Natural killer cell (primary cell): ENCODE data around the gene CCDC69. TPM values are rescaled to one million over a fixed set of nuclear protein-coding genes. Genes with fewer than 3 reads are reported as not detected.

ENCODE experiments used
- ATAC-seq, 3 donors: fragments of 150-1000 bp in 2 of 3; fragments of 200-7000 bp in 1 of 3; cut with Tn5 transposase; 1 replicate in 1 of 3; 2 replicates in 2 of 3; pipeline ENCODE4 v1.10.0; 2021; ENCODE audit warnings: mild to moderate bottlenecking in 2 of 3, moderate library complexity in 2 of 3
- DNase-seq, 2 donors: peaks; one replicate each; pipeline versions ENCODE4 v3.0.0 to v3.0.0-alpha.2; 2013 to 2021; ENCODE audit warnings: mixed read lengths in 1 of 2
- H3K27ac ChIP-seq: one replicate; pipeline ENCODE4 v1.5.1; 2013; ENCODE audit warnings: mild to moderate bottlenecking, low read length
- H3K27me3 ChIP-seq: one replicate; pipeline ENCODE4 v1.6.1; 2013; ENCODE audit warnings: low read length; ENCODE audit not compliant: control insufficient read depth, insufficient read depth
- H3K36me3 ChIP-seq: one replicate; pipeline ENCODE4 v1.6.1; 2013; ENCODE audit warnings: low read length; ENCODE audit not compliant: control insufficient read depth, insufficient read depth
- H3K4me1 ChIP-seq: one replicate; pipeline ENCODE4 v1.6.1; 2013; ENCODE audit warnings: low read length; ENCODE audit not compliant: control insufficient read depth, insufficient read depth
- H3K4me3 ChIP-seq: one replicate; pipeline ENCODE4 v1.5.1; 2013; ENCODE audit warnings: low read length
- H3K9me3 ChIP-seq: one replicate; pipeline ENCODE4 v1.6.1; 2013; ENCODE audit warnings: low read length; ENCODE audit not compliant: control insufficient read depth, insufficient read depth
- H3K27ac Mint-ChIP-seq, 2 donors: one replicate each; pipeline ENCODE4 v1.8.0; 2022; ENCODE audit warnings: mild to moderate bottlenecking in 2 of 2, mixed read lengths in 2 of 2, moderate library complexity in 1 of 2
- H3K27me3 Mint-ChIP-seq, 2 donors: one replicate each; pipeline ENCODE4 v1.8.0; 2022; ENCODE audit warnings: low read depth in 2 of 2, mixed read lengths in 2 of 2
- H3K36me3 Mint-ChIP-seq: one replicate; pipeline ENCODE4 v1.8.0; 2022; ENCODE audit warnings: mixed read lengths
- H3K4me1 Mint-ChIP-seq, 2 donors: one replicate each; pipeline ENCODE4 v1.8.0; 2022; ENCODE audit warnings: mixed read lengths in 2 of 2
- H3K4me3 Mint-ChIP-seq: one replicate; pipeline ENCODE4 v1.8.0; 2022; ENCODE audit warnings: mild to moderate bottlenecking, moderate library complexity, mixed read lengths
- H3K9me3 Mint-ChIP-seq, 2 donors: one replicate each; pipeline ENCODE4 v1.8.0; 2022; ENCODE audit warnings: mixed read lengths in 2 of 2
- WGBS: methylation state at CpG from one replicate; pipeline ENCODE4 v1.1.7; 2013; ENCODE audit warnings: missing lambda C conversion rate; ENCODE audit not compliant: insufficient coverage; 5-methylcytosine and 5-hydroxymethylcytosine counted together
- intact Hi-C: fragments of 100-400 bp; cut with micrococcal nuclease; formaldehyde crosslinking; loops from one replicate; pipeline ENCODE4 v1.14.2; 2022
- total RNA-seq, 4 donors: library from RNA; stranded (reverse); fragments of 120-200 nt in 1 of 4; gene quantifications; one replicate each; pipeline versions ENCODE4 v1.2.3 to v1.2.4, GENCODE V29; 2013 to 2022
- TF ChIP-seq, protein P1 (sequence below): fragments of 200-600 bp; IDR thresholded peaks from one replicate; pipeline ENCODE4 v1.8.0; 2022; ENCODE audit warnings: antibody characterized with exemption

Gene CCDC69
- total RNA-seq, 3 donors from 2014 or later (not counting 1 experiment from before 2014, with no cell fraction given), result 181 to 227 (median 204) TPM

DNA sequence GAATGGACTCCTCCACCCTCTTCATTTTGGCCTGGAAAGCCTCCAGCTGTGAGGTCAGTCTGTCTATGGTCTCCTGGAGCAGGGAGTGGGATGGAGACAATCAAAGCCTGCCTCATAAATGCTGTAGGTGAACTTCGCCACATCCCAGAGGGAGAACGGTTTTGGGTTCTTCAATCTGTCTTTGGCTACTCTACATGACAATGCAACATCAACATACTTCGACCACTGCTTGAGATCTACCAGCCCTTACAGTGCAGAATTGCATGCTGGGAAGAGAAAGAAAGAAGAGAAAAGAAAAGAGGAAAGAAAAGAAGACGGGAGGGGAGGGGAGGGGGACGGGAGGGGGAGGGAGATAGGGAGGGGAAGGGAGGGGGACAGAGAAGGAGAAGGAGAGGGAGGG is 37.8 kb downstream of the CCDC69 start:
- no peak overlapping the region for H3K4me3 ChIP-seq
- H3K27ac ChIP-seq, result no peak overlapping the region
- no peak for DNase-seq
- H3K36me3 Mint-ChIP-seq, result peaks cover 22% of the 10 kb centered on the region
- no peaks in the 10 kb centered on the region for H3K4me1 ChIP-seq
- no peaks in the 10 kb centered on the region for H3K27me3 ChIP-seq
- no peak overlapping the region for H3K4me3 Mint-ChIP-seq
- no peak for ATAC-seq
- H3K9me3 ChIP-seq, result no peaks in the 10 kb centered on the region
- peaks cover 2 to 5% of the 10 kb centered on the region in 2 donors for H3K9me3 Mint-ChIP-seq
- intact Hi-C loops, result no loop called here
- peaks cover 82% of the 10 kb centered on the region for H3K36me3 ChIP-seq
- WGBS, result 88% methylated on average over 5 of the region's 5 CpGs
- H3K27me3 Mint-ChIP-seq, result no peaks in the 10 kb centered on the region
- TF ChIP-seq, protein P1, sequence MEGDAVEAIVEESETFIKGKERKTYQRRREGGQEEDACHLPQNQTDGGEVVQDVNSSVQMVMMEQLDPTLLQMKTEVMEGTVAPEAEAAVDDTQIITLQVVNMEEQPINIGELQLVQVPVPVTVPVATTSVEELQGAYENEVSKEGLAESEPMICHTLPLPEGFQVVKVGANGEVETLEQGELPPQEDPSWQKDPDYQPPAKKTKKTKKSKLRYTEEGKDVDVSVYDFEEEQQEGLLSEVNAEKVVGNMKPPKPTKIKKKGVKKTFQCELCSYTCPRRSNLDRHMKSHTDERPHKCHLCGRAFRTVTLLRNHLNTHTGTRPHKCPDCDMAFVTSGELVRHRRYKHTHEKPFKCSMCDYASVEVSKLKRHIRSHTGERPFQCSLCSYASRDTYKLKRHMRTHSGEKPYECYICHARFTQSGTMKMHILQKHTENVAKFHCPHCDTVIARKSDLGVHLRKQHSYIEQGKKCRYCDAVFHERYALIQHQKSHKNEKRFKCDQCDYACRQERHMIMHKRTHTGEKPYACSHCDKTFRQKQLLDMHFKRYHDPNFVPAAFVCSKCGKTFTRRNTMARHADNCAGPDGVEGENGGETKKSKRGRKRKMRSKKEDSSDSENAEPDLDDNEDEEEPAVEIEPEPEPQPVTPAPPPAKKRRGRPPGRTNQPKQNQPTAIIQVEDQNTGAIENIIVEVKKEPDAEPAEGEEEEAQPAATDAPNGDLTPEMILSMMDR, result no peak
- H3K27ac Mint-ChIP-seq, result peak overlapping the region in 1 of 2 donors; percentile 33
- H3K4me1 Mint-ChIP-seq, result peaks cover 30 to 32% of the 10 kb centered on the region in 2 donors

DNA sequence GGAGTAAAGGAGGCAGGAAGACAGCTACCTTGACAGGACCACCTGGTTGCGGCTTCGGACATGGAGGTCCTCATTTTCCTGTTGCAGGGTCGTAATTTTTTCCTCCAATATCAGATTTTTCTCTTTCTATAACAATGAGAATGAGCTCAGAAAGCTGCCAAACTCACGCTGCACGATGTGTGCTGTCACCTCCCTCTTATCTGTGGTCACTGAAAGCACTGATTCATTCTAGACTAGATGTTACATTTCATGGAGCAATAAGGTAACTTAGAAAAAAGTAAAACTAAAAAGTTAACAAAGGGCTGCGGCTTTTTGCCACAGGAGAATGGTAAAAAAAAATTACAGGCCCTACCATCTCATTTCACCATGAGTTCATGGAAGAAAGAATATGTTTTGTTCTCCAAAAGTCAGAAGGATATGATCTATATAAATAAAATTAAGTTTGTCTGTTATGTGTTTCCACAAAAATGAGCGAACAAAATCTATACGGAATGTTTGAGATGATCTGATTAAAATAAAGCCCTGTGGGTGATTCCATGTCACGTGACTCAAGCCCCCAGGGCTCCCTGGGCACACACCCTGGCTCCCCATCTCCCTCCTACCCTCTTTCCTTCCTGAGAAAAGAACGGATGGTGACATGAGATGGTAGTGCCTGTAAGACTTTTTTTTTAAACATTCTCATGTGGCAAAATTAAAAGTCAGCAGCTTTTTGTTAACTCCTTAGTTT is 39.4 kb downstream of the CCDC69 start:
- WGBS, result 82% methylated on average over 7 of the region's 10 CpGs
- Histone ChIP-seq H3K4me3 (no peak overlapping the region), H3K4me1 (no peaks in the 10 kb centered on the region), H3K27me3 (no peaks in the 10 kb centered on the region), H3K9me3 (no peaks in the 10 kb centered on the region), H3K27ac (no peak overlapping the region), H3K36me3 (peaks cover 84% of the 10 kb centered on the region)
- peaks cover 16 to 24% of the 10 kb centered on the region in 2 donors for H3K4me1 Mint-ChIP-seq
- TF ChIP-seq, protein P1, result no peak
- H3K4me3 Mint-ChIP-seq, result no peak overlapping the region
- peak overlapping the region in 1 of 2 donors; percentile 45 for H3K27ac Mint-ChIP-seq
- no peak for DNase-seq
- H3K27me3 Mint-ChIP-seq, result no peaks in the 10 kb centered on the region
- H3K9me3 Mint-ChIP-seq, result peaks cover 0 to 5% of the 10 kb centered on the region in 2 donors
- intact Hi-C loops, result no loop called here
- ATAC-seq, result no peak
- H3K36me3 Mint-ChIP-seq, result peaks cover 10% of the 10 kb centered on the region

DNA sequence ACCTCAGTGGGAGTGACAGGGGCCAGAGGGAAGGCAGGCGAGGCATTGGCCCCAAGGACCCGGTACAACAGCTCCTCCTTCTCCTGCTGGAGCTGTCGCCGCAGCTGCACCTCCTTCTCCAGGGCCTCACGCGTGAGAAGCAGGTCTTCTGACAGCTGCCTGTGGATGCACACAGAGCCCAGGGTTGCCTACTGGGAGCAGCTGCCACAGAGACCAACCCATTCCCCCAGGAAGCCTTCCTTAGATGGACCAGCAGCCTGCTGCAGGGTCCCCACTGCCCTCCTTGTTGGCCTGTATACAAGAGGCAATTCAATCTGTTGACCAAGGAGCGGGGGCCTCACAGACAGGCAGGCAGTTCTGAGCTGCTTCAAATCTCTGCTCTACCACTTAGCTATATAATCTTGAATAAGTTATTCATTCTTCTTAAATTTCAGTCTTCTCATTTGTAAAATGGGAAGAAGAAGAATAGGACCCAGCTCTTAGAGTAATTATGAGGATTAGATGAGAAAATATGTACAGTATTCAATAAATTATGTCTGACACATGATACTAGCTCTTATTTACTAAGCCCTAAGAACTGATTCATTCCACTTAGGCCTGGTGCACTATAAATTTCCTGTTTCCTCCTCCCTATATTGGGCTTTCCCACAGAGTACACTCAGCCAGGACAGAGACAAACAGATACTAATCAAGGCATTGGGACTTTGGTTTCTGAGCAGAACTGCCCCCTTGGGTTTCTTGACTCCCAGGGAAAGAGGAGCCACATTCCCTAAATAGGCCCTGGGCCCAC is 40.2 kb downstream of the CCDC69 start:
- Mint-ChIP-seq H3K36me3 (peaks cover 2% of the 10 kb centered on the region), H3K4me1 (peaks cover 13 to 23% of the 10 kb centered on the region in 2 donors), H3K4me3 (no peak overlapping the region), H3K27ac (peak overlapping the region in 1 of 2 donors; percentile 45), H3K27me3 (no peaks in the 10 kb centered on the region), H3K9me3 (no peaks in the 10 kb centered on the region)
- no peaks in the 10 kb centered on the region for H3K9me3 ChIP-seq
- intact Hi-C loops, result no loop called here
- H3K27me3 ChIP-seq, result no peaks in the 10 kb centered on the region
- no peak overlapping the region for H3K27ac ChIP-seq
- no peak for ATAC-seq
- TF ChIP-seq, protein P1, result no peak
- H3K4me3 ChIP-seq, result no peak overlapping the region
- H3K36me3 ChIP-seq, result peaks cover 84% of the 10 kb centered on the region
- H3K4me1 ChIP-seq, result no peaks in the 10 kb centered on the region
- WGBS, result 96% methylated on average over 6 of the region's 7 CpGs
- no peak for DNase-seq
